H9 (cell line): ENCODE data around the gene PARG. TPM values are rescaled to one million over a fixed set of nuclear protein-coding genes. Genes with fewer than 3 reads are reported as not detected.
"Not testable (repeated sequence)": the region's sequence is repeated elsewhere in the genome, so short reads cannot be mapped to it uniquely, and the experiment has no call there.

Experiments used
- DNase-seq: peaks from one replicate; pipeline ENCODE4 v3.0.0-alpha.2; 2017
- H2AFZ ChIP-seq: one replicate; pipeline ENCODE4 v1.6.1; 2013; ENCODE audit warnings: mild to moderate bottlenecking, low read length, control low read depth, moderate library complexity
- H2AK5ac ChIP-seq: 2 replicates; pipeline ENCODE4 v1.6.1; 2013; ENCODE audit warnings: low read length, control low read depth, mixed read lengths; ENCODE audit not compliant: insufficient read length
- H2BK120ac ChIP-seq: one replicate; pipeline ENCODE4 v1.6.1; 2013; ENCODE audit warnings: low read depth, mild to moderate bottlenecking, low read length, control low read depth, inconsistent platforms; ENCODE audit not compliant: poor library complexity, severe bottlenecking
- H2BK12ac ChIP-seq: 2 replicates; pipeline ENCODE4 v1.6.1; 2013; ENCODE audit warnings: low read length, control low read depth, mixed read lengths, low read depth; ENCODE audit not compliant: insufficient read length
- H2BK15ac ChIP-seq: 2 replicates; pipeline ENCODE4 v1.6.1; 2013; ENCODE audit warnings: low read depth, low read length, control low read depth
- H2BK20ac ChIP-seq: one replicate; pipeline ENCODE4 v1.6.1; 2013; ENCODE audit warnings: low read depth, mild to moderate bottlenecking, low read length, control low read depth, inconsistent platforms; ENCODE audit not compliant: poor library complexity, severe bottlenecking
- H2BK5ac ChIP-seq: 2 replicates; pipeline ENCODE4 v1.6.1; 2013; ENCODE audit warnings: low read length, control low read depth, mixed read lengths; ENCODE audit not compliant: insufficient read length
- H3K14ac ChIP-seq: 2 replicates; pipeline ENCODE4 v1.6.1; 2013; ENCODE audit warnings: low read length, control low read depth; ENCODE audit not compliant: insufficient read depth
- H3K18ac ChIP-seq: 2 replicates; pipeline ENCODE4 v1.6.1; 2013; ENCODE audit warnings: low read depth, mild to moderate bottlenecking, mixed read lengths, low read length, control low read depth; ENCODE audit not compliant: insufficient read length
- H3K23ac ChIP-seq: 2 replicates; pipeline ENCODE4 v1.6.1; 2013; ENCODE audit warnings: low read length, control low read depth, mixed read lengths, low read depth; ENCODE audit not compliant: insufficient read length
- H3K23me2 ChIP-seq: 2 replicates; pipeline ENCODE4 v1.6.1; 2013; ENCODE audit warnings: low read depth, mild to moderate bottlenecking, mixed read lengths, low read length, control low read depth; ENCODE audit not compliant: insufficient read length, poor library complexity, severe bottlenecking
- H3K27ac ChIP-seq: 2 replicates; pipeline ENCODE4 v1.5.1; 2013; ENCODE audit warnings: low read length, control low read depth, mixed read lengths, low read depth; ENCODE audit not compliant: insufficient read length
- H3K27me3 ChIP-seq: 2 replicates; pipeline ENCODE4 v1.6.1; 2013; ENCODE audit warnings: low read length, control low read depth, inconsistent platforms; ENCODE audit not compliant: insufficient read depth
- H3K4ac ChIP-seq: 2 replicates; pipeline ENCODE4 v1.6.1; 2013; ENCODE audit warnings: low read depth, mild to moderate bottlenecking, control low read depth, inconsistent platforms, low read length, moderate library complexity
- H3K4me1 ChIP-seq: 2 replicates; pipeline ENCODE4 v1.6.1; 2013; ENCODE audit warnings: low read length, control low read depth, inconsistent platforms; ENCODE audit not compliant: insufficient read depth
- H3K4me2 ChIP-seq: 2 replicates; pipeline ENCODE4 v1.6.1; 2013; ENCODE audit warnings: low read length, control low read depth, mixed read lengths; ENCODE audit not compliant: insufficient read length, insufficient read depth
- H3K56ac ChIP-seq: 2 replicates; pipeline ENCODE4 v1.6.1; 2013; ENCODE audit warnings: low read depth, mild to moderate bottlenecking, mixed read lengths, low read length, control low read depth; ENCODE audit not compliant: insufficient read length
- H3K79me1 ChIP-seq: 2 replicates; pipeline ENCODE4 v1.6.1; 2013; ENCODE audit warnings: low read depth, mild to moderate bottlenecking, moderate library complexity, low read length, control low read depth, inconsistent platforms; ENCODE audit not compliant: insufficient read depth, poor library complexity, severe bottlenecking
- H3K79me2 ChIP-seq: 2 replicates; pipeline ENCODE4 v1.6.1; 2013; ENCODE audit warnings: low read length, control low read depth, inconsistent platforms; ENCODE audit not compliant: insufficient read depth
- H3K9ac ChIP-seq: 2 replicates; pipeline ENCODE4 v1.6.1; 2013; ENCODE audit warnings: low read length, control low read depth, mixed read lengths; ENCODE audit not compliant: insufficient read length; ENCODE audit errors: extremely low read depth
- H3K9me3 ChIP-seq: one replicate; pipeline ENCODE4 v1.6.1; 2013; ENCODE audit warnings: low read depth, low read length, inconsistent platforms; ENCODE audit not compliant: control insufficient read depth
- H3T11ph ChIP-seq: one replicate; pipeline ENCODE4 v1.6.1; 2013; ENCODE audit warnings: mild to moderate bottlenecking, low read length, control low read depth, inconsistent platforms
- H4K20me1 ChIP-seq: one replicate; pipeline ENCODE4 v1.6.1; 2013; ENCODE audit not compliant: control insufficient read depth, insufficient read length, insufficient read depth
- H4K5ac ChIP-seq: 2 replicates; pipeline ENCODE4 v1.6.1; 2013; ENCODE audit warnings: low read depth, mild to moderate bottlenecking, mixed read lengths, low read length, control low read depth; ENCODE audit not compliant: insufficient read length
- H4K8ac ChIP-seq: replicated peaks from 2 replicates; pipeline ENCODE4 v1.6.1; 2013; ENCODE audit warnings: low read length, control low read depth, mixed read lengths, low read depth; ENCODE audit not compliant: insufficient read length
- H4K91ac ChIP-seq: 2 replicates; pipeline ENCODE4 v1.6.1; 2013; ENCODE audit warnings: low read depth, mild to moderate bottlenecking, moderate library complexity, mixed read lengths, low read length, control low read depth; ENCODE audit not compliant: insufficient read length
- H3K27ac Mint-ChIP-seq, 3 experiments: 2 replicates in 2 of 3; 3 replicates in 1 of 3; pipeline ENCODE4 v1.8.0; 2020 to 2021; ENCODE audit warnings: mixed read lengths in 3 of 3, mild to moderate bottlenecking in 1 of 3, moderate library complexity in 1 of 3
- H3K27me3 Mint-ChIP-seq: 2 replicates; pipeline ENCODE4 v1.8.0; 2021; ENCODE audit warnings: low read depth, mild to moderate bottlenecking, moderate library complexity, mixed read lengths
- H3K36me3 Mint-ChIP-seq, 3 experiments: 2 replicates in 2 of 3; 3 replicates in 1 of 3; pipeline ENCODE4 v1.8.0; 2020 to 2021; ENCODE audit warnings: low read depth in 3 of 3, mixed read lengths in 3 of 3; ENCODE audit not compliant: insufficient read depth in 1 of 3
- H3K4me1 Mint-ChIP-seq, 2 experiments: 2 replicates each; pipeline ENCODE4 v1.8.0; 2020; ENCODE audit warnings: mixed read lengths in 2 of 2
- H3K4me3 Mint-ChIP-seq, 2 experiments: 2 replicates in 1 of 2; 3 replicates in 1 of 2; pipeline ENCODE4 v1.8.0; 2020 to 2021; ENCODE audit warnings: mild to moderate bottlenecking in 2 of 2, mixed read lengths in 2 of 2, moderate library complexity in 1 of 2
- H3K9me3 Mint-ChIP-seq, 2 experiments: 2 replicates in 1 of 2; 3 replicates in 1 of 2; pipeline ENCODE4 v1.8.0; 2020; ENCODE audit warnings: mild to moderate bottlenecking in 2 of 2, mixed read lengths in 2 of 2, moderate library complexity in 1 of 2
- CTCF ChIP-seq: fragments of 200-600 bp; sonication (generic); conservative IDR thresholded peaks from 3 replicates; pipeline ENCODE4 v1.8.0; 2021; ENCODE audit warnings: antibody characterized with exemption, mild to moderate bottlenecking
- WGBS: extraction: QIAGEN DNeasy Blood & Tissue Kit; methylation state at CpG from one replicate; pipeline ENCODE4 v1.1.7; 2013; ENCODE audit warnings: missing lambda C conversion rate, low lambda C conversion rate, mixed read lengths; ENCODE audit not compliant: insufficient read length; ENCODE audit errors: extremely low coverage; 5-methylcytosine and 5-hydroxymethylcytosine counted together
- total RNA-seq: library from RNA; stranded (reverse); gene quantifications from 2 replicates; pipeline ENCODE4 v1.2.1, GENCODE V29; 2021

Gene PARG
- total RNA-seq, 1 experiment from 2014 or later: 48.3 TPM

DNA sequence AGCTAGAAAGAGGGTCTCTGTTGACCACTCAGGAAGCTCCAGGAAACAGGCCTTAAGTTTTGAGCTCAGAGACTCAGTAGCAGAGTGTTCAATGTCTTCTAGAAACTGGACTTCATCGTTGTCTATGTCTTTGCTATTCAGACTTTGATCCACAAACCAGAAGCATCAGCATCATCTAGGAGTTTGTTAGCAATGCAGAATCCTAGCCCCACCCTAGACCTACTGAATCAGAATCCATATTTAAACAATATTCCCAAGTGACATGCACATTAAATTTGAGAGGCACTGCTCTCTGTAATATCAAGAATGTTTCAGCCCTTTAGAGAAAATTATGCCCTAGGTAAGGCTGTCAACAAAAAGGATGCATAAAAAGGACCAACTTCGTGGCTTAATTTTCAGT is 166.8 kb downstream of the PARG start:
- no peak overlapping the region for H4K5ac ChIP-seq
- no peak overlapping the region for H3K4me3 Mint-ChIP-seq
- H3K9me3 ChIP-seq: no peaks in the 10 kb centered on the region
- H3K14ac ChIP-seq: no peak overlapping the region
- no peak overlapping the region for H3K4ac ChIP-seq
- no peak overlapping the region for H2AFZ ChIP-seq
- no peak overlapping the region for H3K4me2 ChIP-seq
- TF ChIP-seq CTCF: no peak
- H3T11ph ChIP-seq: no peak overlapping the region
- no peak overlapping the region for H2BK120ac ChIP-seq
- H3K27me3 Mint-ChIP-seq: peaks cover 5% of the 10 kb centered on the region; the same call in 1 of the 2 replicates
- H2BK12ac ChIP-seq: no peak overlapping the region
- no peak overlapping the region for H3K56ac ChIP-seq
- H3K9ac ChIP-seq: no peak overlapping the region
- H3K27me3 ChIP-seq: no peaks in the 10 kb centered on the region
- no peaks in the 10 kb centered on the region for H3K36me3 Mint-ChIP-seq
- no peaks in the 10 kb centered on the region for H3K23me2 ChIP-seq
- H3K27ac Mint-ChIP-seq: no peak overlapping the region
- H3K27ac ChIP-seq: no peak overlapping the region
- H3K9me3 Mint-ChIP-seq: no peaks in the 10 kb centered on the region
- H3K79me1 ChIP-seq: no peaks in the 10 kb centered on the region
- no peak overlapping the region for H2BK20ac ChIP-seq
- H2BK15ac ChIP-seq: no peak overlapping the region
- H3K4me1 ChIP-seq: no peaks in the 10 kb centered on the region
- no CpG with 5 or more reads among the region's 2 CpGs for WGBS
- no peak overlapping the region for H2BK5ac ChIP-seq
- H3K18ac ChIP-seq: no peak overlapping the region
- H4K8ac ChIP-seq: no peak overlapping the region
- no peak overlapping the region for H4K91ac ChIP-seq
- peaks cover 4 to 5% of the 10 kb centered on the region in 2 experiments; a peak in 3 of 4 replicates for H3K4me1 Mint-ChIP-seq
- H4K20me1 ChIP-seq: no peaks in the 10 kb centered on the region
- no peak for DNase-seq
- H2AK5ac ChIP-seq: no peak overlapping the region
- H3K79me2 ChIP-seq: no peaks in the 10 kb centered on the region
- no peak overlapping the region for H3K23ac ChIP-seq

DNA sequence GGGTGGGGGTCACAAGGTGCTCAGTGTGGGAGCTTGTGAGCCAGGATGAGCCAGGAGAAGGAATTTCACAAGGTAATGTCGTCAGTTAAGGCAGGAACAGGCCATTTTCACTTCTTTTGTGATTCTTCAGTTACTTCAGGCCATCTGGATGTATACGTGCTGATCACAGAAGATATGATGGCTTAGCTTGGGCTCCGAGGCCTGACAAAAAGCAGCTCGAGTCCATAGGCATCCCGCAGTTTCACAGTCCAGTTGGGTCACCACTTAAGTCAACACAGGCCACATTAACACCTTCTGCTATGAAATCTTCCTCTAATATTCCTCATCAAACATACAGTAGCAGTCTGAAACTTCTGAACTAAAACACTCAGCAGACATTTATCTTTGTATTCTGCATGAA is 168.9 kb downstream of the PARG start:
- H3K36me3 Mint-ChIP-seq, H3K56ac ChIP-seq, H3K23me2 ChIP-seq, H3K27ac ChIP-seq, H3K27ac Mint-ChIP-seq, H4K5ac ChIP-seq, H3K27me3 Mint-ChIP-seq, H2BK5ac ChIP-seq, H3K4me2 ChIP-seq, H3T11ph ChIP-seq, H3K14ac ChIP-seq, DNase-seq, H2BK12ac ChIP-seq, H4K8ac ChIP-seq, H2AK5ac ChIP-seq, H3K79me1 ChIP-seq, H2BK15ac ChIP-seq, H3K9me3 Mint-ChIP-seq, H3K9ac ChIP-seq, H4K20me1 ChIP-seq, H3K79me2 ChIP-seq, H2BK20ac ChIP-seq, H3K18ac ChIP-seq, H2AFZ ChIP-seq, H3K9me3 ChIP-seq, H3K4me1 ChIP-seq, H3K23ac ChIP-seq, H4K91ac ChIP-seq, H3K4me3 Mint-ChIP-seq, H3K4me1 Mint-ChIP-seq, H3K27me3 ChIP-seq, H2BK120ac ChIP-seq, H3K4ac ChIP-seq: not testable (repeated sequence)
- WGBS: no CpG with 5 or more reads among the region's 5 CpGs
